Breast epithelium (tissue), 4 donors: ENCODE measurements around the gene AK9. TPM values are rescaled to one million over a fixed set of nuclear protein-coding genes. Genes with fewer than 3 reads are reported as not detected.

Source experiments
- DNase-seq, 2 donors: peaks; one replicate each; pipeline ENCODE4 v3.0.0-alpha.2; 2019; ENCODE audit warnings: low spot score in 2 of 2
- H3K27ac ChIP-seq, 2 donors: fragments of 200-600 bp; sonication (generic) in 1 of 2; one replicate each; pipeline ENCODE4 v1.5.1; 2016 to 2019; ENCODE audit warnings: mild to moderate bottlenecking in 1 of 2
- H3K27me3 ChIP-seq, 2 donors: fragments of 200-600 bp; sonication (generic) in 1 of 2; one replicate each; pipeline versions ENCODE4 v1.5.1 to v1.6.0; 2017 to 2019; ENCODE audit warnings: control low read depth in 1 of 2, mild to moderate bottlenecking in 1 of 2
- H3K36me3 ChIP-seq: fragments of 200-600 bp; one replicate; pipeline ENCODE4 v1.5.1; 2019
- H3K4me1 ChIP-seq, 2 donors: fragments of 200-600 bp; sonication (generic); one replicate each; pipeline ENCODE4 v1.5.1; 2016 to 2019; ENCODE audit warnings: control low read depth in 1 of 2
- H3K4me3 ChIP-seq, 3 donors: fragments of 200-600 bp; sonication (generic); 1 replicate in 2 of 3; 2 replicates in 1 of 3; pipeline ENCODE4 v1.5.1; 2016 to 2019; ENCODE audit warnings: mild to moderate bottlenecking in 3 of 3, moderate library complexity in 2 of 3
- H3K9me3 ChIP-seq, 2 donors: fragments of 200-600 bp; sonication (generic) in 1 of 2; one replicate each; pipeline ENCODE4 v1.5.1; 2016 to 2019; ENCODE audit warnings: control low read depth in 1 of 2
- POLR2A ChIP-seq: fragments of 450-650 bp; IDR thresholded peaks from one replicate; pipeline ENCODE4 v1.6.1; 2016; ENCODE audit warnings: antibody characterized with exemption, mild to moderate bottlenecking, moderate library complexity
- POLR2AphosphoS5 ChIP-seq, 3 donors: sonication (generic); formaldehyde crosslinking; IDR thresholded peaks; one replicate each; pipeline ENCODE4 v1.6.1; 2017; ENCODE audit warnings: antibody characterized with exemption in 3 of 3
- intact Hi-C: fragments of 100-400 bp; cut with DNase I; formaldehyde crosslinking; loops from one replicate; pipeline ENCODE4 v1.15.1; 2023; ENCODE audit warnings: low total_unique reads
- total RNA-seq, 3 donors: library from RNA; depleted of rRNA; stranded (reverse); fragments of >200 nt; gene quantifications; one replicate each; pipeline ENCODE4 v1.1.0, GENCODE V29; 2016
- TF ChIP-seq, protein P1 (sequence below), 3 donors: fragments of 450-650 bp; IDR thresholded peaks; one replicate each; pipeline ENCODE4 v1.5.1; 2016 to 2017; ENCODE audit warnings: antibody characterized with exemption in 3 of 3, mild to moderate bottlenecking in 3 of 3, moderate library complexity in 3 of 3

AK9 gene
- total RNA-seq, 3 donors from 2014 or later = 8.8 to 23.9 (median 20.0) TPM

DNA sequence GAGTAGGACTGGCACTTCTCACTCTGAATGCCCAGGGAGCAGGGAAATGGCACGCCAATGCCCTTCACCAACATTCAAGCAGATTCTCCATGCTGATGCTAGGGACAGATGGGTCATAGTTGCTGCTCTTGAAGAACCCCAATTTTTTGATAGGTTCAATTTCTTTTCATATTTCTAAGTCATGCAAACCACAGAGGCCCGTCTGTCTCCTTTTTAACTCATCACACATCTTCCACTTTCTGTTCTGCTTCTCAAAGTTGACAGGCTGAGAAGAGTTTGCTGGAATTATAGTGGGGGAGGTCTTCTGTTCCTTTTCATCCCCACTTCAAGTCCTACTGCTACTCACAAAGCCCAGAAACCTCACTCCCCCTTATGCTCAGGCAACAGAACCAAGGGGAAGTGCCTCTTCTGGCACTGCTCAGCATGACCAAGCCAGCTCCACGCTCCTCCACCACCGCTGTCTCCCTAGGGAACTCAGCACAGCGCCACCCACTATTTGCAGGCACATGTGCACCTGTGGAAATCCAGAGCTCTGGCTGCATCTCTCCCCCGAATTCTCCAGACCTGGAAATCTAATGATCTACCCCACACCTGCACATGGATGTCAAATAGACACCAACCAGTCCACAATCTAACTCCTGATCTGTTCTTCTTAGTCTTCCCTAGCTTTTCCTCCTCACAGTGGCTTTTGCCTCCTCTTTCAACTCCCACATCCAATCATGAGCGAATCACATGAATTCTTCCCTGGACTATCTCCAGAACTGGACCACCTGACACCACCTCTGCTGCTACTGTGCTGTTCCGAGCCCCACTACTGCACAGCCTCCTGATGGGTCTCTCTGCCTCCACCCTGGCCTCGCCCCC is 218.6 kb downstream of the AK9 start:
- no peak overlapping the region for H3K4me3 ChIP-seq
- peaks cover 11% of the 10 kb centered on the region for H3K36me3 ChIP-seq
- intact Hi-C loops = no loop called here
- DNase-seq = no peak
- H3K4me1 ChIP-seq = no peaks in the 10 kb centered on the region
- no peaks in the 10 kb centered on the region for H3K9me3 ChIP-seq
- H3K27ac ChIP-seq = no peak overlapping the region
- no peaks in the 10 kb centered on the region for H3K27me3 ChIP-seq
- no peak for TF ChIP-seq POLR2A
- TF ChIP-seq, protein P1, sequence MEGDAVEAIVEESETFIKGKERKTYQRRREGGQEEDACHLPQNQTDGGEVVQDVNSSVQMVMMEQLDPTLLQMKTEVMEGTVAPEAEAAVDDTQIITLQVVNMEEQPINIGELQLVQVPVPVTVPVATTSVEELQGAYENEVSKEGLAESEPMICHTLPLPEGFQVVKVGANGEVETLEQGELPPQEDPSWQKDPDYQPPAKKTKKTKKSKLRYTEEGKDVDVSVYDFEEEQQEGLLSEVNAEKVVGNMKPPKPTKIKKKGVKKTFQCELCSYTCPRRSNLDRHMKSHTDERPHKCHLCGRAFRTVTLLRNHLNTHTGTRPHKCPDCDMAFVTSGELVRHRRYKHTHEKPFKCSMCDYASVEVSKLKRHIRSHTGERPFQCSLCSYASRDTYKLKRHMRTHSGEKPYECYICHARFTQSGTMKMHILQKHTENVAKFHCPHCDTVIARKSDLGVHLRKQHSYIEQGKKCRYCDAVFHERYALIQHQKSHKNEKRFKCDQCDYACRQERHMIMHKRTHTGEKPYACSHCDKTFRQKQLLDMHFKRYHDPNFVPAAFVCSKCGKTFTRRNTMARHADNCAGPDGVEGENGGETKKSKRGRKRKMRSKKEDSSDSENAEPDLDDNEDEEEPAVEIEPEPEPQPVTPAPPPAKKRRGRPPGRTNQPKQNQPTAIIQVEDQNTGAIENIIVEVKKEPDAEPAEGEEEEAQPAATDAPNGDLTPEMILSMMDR (IDR thresholded peaks at IDR 0.05) = no peak
- no peak for TF ChIP-seq POLR2AphosphoS5 (IDR thresholded peaks at IDR 0.05)

DNA sequence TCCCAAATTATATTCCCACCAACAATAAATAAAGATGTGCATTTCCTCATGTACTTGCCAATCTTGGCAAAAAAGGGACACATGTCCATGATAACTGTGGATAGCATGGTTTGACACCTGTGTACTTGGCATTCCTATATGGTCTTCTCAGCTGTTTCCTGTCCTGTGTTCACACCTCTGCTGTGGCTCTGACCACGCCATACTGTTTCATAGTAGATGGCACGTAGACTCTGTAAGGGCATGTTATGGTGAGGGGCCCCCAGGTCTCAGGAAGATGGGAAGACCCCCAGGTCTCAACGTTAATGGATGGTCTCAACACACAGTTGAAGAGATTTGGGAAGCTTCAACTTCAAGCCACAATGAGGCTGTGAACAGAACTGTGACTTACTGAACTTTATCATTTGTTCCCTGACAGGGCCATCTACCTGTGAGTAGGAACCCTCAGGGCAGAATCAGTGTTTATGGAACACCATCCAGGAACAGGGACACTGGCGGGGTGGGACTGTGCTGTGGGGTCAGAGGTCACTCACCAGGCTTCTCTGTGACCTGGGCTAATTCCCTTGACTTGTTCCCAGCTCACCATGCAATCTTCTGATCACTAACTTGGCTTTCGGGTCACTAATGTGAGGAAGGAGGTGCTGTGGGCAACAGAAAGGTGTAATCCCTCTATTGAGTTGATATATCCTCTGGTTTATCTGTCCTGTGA is 219.7 kb downstream of the AK9 start:
- no peak for DNase-seq
- no peaks in the 10 kb centered on the region for H3K4me1 ChIP-seq
- no peaks in the 10 kb centered on the region for H3K9me3 ChIP-seq
- H3K36me3 ChIP-seq = peaks cover 11% of the 10 kb centered on the region
- no peak overlapping the region for H3K4me3 ChIP-seq
- no peak overlapping the region for H3K27ac ChIP-seq
- no peaks in the 10 kb centered on the region for H3K27me3 ChIP-seq
- TF ChIP-seq, protein P1 (IDR thresholded peaks at IDR 0.05) = no peak
- TF ChIP-seq POLR2A (no peak), POLR2AphosphoS5 (IDR thresholded peaks at IDR 0.05) (no peak)
- intact Hi-C loops = no loop called here

DNA sequence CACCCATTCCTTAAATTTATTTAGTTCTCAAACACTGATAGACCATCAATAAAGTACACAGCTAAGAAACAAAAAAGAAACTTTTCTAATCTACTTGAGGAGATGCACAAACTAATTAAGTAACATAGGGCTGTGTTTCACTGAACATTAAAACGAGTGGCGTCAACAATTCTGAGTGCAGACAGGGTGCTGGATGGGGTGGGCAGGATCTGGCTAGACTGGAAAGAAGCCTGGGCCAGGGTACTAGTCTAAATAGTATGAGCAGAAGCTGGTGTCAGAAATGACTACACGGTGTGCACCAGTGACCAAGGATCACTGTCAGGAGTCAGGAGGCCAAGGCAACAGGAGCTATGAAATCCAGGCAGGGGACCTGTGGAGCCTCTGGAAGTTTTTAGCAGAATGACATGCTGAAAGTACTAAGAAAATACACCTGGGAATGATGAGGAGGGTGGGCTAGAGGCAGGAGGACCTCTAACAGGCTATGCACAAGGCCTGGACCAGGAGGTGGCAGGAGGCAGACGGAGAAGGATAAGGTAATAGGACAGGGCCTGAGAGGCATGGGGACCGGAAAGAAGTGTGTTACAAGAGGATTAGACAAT is 221.3 kb downstream of the AK9 start:
- intact Hi-C loops = no loop called here
- Histone ChIP-seq H3K27me3 (no peaks in the 10 kb centered on the region), H3K27ac (no peak overlapping the region), H3K36me3 (no peaks in the 10 kb centered on the region), H3K4me1 (no peaks in the 10 kb centered on the region), H3K4me3 (no peak overlapping the region), H3K9me3 (no peaks in the 10 kb centered on the region)
- no peak for DNase-seq
- TF ChIP-seq POLR2A = no peak
- TF ChIP-seq POLR2AphosphoS5 (IDR thresholded peaks at IDR 0.05) = no peak
- TF ChIP-seq, protein P1 (IDR thresholded peaks at IDR 0.05) = no peak

DNA sequence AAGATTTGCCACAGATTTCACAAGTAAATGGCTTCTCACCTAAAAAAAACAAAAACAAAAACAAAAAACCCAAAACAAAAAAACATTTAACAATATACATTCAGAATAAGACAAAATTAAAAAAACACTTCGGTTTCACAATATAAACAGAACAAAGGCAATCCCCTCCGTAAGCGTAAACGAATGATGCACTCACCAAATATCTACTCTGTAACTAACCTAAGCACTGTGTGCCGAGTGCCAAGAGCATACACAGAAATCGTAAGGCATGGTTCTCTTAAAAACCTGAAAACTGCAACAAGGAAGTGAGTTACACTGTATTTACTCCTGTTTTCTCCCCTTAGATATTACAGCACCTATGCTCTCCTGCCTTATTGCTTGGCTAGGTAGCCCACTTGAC is 223.3 kb downstream of the AK9 start:
- H3K36me3 ChIP-seq = no peaks in the 10 kb centered on the region
- H3K4me3 ChIP-seq = no peak overlapping the region
- intact Hi-C loops = no loop called here
- no peaks in the 10 kb centered on the region for H3K9me3 ChIP-seq
- H3K27ac ChIP-seq = no peak overlapping the region
- DNase-seq = no peak
- TF ChIP-seq POLR2AphosphoS5 (IDR thresholded peaks at IDR 0.05) = no peak
- no peak for TF ChIP-seq POLR2A
- TF ChIP-seq, protein P1 (IDR thresholded peaks at IDR 0.05) = no peak
- H3K4me1 ChIP-seq = no peaks in the 10 kb centered on the region
- H3K27me3 ChIP-seq = no peaks in the 10 kb centered on the region
